WI38 (cell line): ENCODE results near the gene ARHGAP24.

Source experiments
- H3K4me3 ChIP-seq: 2 replicates; pipeline ENCODE4 v1.5.1; 2011; ENCODE audit warnings: low read depth, mild to moderate bottlenecking, control low read depth, low read length
- TF ChIP-seq, protein P1 (sequence below): IDR thresholded peaks from 2 replicates; pipeline ENCODE4 v1.5.1; 2012; ENCODE audit warnings: low read depth, mild to moderate bottlenecking, control low read depth, low read length

Gene ARHGAP24

DNA sequence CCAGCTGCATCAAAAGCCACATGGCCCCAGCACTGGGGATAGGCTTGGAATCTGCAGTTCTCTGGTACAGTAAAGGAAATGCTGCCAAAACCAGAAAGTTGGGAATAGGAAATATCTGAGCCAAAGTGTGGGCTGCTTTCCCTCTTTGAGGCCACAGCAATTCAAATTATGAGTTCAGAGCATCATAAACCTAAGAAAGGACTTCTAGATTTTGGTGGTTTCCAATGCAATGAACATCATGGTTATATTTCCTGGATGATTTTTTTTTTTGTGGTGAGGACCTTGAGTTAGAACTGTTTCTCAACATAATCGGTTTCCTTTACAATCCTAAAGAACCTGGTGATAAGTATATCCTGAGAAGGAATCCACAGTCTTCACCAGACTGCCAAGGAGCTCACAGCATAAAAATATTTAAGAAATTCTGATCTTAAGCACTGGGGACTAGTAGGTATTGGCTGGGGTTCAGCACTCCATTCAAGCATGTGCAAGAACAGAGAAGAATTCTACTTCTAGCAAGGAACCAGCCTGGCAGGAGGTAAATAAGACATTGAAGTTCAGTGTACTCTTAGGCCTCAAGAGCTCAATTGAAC lies 29.8 kb upstream of the ARHGAP24 start:
- TF ChIP-seq, protein P1, sequence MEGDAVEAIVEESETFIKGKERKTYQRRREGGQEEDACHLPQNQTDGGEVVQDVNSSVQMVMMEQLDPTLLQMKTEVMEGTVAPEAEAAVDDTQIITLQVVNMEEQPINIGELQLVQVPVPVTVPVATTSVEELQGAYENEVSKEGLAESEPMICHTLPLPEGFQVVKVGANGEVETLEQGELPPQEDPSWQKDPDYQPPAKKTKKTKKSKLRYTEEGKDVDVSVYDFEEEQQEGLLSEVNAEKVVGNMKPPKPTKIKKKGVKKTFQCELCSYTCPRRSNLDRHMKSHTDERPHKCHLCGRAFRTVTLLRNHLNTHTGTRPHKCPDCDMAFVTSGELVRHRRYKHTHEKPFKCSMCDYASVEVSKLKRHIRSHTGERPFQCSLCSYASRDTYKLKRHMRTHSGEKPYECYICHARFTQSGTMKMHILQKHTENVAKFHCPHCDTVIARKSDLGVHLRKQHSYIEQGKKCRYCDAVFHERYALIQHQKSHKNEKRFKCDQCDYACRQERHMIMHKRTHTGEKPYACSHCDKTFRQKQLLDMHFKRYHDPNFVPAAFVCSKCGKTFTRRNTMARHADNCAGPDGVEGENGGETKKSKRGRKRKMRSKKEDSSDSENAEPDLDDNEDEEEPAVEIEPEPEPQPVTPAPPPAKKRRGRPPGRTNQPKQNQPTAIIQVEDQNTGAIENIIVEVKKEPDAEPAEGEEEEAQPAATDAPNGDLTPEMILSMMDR: no peak
- no peak overlapping the region for H3K4me3 ChIP-seq

DNA sequence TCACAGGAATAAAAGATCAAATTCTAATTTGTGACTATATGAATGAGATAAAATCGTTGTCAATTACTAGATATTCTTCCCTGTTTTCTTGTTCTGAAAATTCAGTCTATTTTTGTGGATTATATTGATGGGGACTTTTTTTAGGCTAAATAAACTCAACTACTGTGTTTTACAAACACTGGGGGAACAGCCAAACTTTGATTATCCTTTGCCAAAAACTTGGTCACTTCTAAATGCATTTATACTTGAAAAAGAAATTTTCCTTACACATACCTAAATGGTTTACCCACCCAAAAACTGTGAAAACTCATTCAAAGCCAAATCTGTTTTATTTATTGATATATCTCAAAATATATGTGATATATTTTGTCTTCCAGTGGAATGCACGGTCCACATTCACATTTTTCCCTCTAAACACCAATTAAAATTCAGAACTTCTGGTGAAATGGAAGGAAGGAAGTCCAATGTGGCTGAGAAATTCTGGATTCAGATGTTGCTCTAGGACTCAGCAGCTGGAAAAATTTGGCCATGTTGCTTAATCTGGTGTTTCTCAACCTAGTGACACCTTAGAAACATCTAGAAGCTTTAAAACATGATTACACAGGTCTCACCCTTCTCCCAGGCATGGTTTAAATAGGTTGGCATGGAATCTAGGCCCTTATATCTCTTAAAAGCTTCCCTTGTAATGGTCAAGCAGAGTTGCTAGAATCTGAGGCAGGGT lies 28.6 kb upstream of the ARHGAP24 start:
- TF ChIP-seq, protein P1: no peak
- no peak overlapping the region for H3K4me3 ChIP-seq

GRCh38 chr4:85448906-85449890 lies 25.8 kb upstream of the ARHGAP24 start:
- TF ChIP-seq, protein P1: no peak
- no peak overlapping the region for H3K4me3 ChIP-seq

DNA sequence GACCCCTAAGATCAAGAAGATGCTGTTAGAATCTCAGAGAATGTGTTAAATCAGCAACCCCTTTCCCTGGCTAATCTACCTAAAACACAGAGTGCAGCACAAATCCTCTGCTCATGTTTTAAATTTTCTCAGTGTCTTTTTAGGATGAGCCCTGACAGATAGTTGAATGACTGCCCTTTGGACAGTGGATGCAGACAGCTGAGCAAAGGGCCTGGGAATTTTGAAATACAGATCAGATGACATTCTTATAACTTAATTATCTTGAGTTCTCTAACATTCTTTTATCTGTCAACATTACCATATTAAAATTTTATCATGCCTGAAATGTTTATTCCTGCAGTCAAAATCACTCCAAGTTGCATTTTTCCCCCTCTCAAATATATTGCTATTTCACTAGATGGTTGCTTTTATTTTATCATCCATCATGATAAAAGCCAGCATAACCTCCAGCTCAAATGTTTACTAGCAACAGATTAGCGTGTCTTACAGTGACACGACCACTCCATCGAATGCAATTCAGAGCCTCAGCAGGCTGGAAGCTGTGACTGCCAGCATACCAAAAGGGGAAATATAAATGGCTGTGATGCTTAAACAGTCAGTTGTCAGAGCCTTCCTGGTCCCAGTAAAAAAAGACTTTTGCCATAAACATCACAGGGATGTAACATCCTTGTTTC lies 22.8 kb upstream of the ARHGAP24 start:
- H3K4me3 ChIP-seq: no peak overlapping the region

DNA sequence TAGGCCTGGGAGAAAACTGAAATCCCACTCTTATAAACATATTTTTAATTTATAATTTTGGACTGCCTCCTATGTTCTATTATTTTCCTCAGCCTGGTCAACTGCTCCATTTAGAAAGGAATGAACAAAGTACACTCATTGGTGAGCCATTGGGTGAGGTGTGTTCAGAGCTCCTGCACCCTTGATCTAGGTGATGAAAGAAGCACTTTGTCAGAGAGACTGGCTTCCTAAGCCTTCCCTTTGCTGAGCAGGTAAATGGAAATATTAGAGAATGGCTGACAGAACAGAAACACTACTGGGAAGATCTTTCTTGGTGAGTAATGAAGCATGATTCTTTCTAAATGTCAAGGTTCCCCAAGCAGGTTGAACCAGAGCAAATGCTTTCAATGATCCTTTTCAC lies 19.0 kb upstream of the ARHGAP24 start:
- TF ChIP-seq, protein P1: no peak
- no peak overlapping the region for H3K4me3 ChIP-seq

More for the DNA sequence above, 22.8 kb upstream of the ARHGAP24 start:
- TF ChIP-seq, protein P1: no peak

GRCh38 chr4:85457752-85458467 lies 17.0 kb upstream of the ARHGAP24 start:
- TF ChIP-seq, protein P1: no peak
- H3K4me3 ChIP-seq: no peak overlapping the region
